CD14-positive monocyte (primary cell): ENCODE results near the gene SLC30A9. TPM values are rescaled to one million over a fixed set of nuclear protein-coding genes. Genes with fewer than 3 reads are reported as not detected.

ENCODE experiments used
- DNase-seq, 3 donors: peaks; one replicate each; pipeline ENCODE4 v3.0.0-alpha.2; 2011 to 2022
- H2AFZ ChIP-seq: 2 replicates; pipeline ENCODE4 v1.6.0; 2012; ENCODE audit warnings: mild to moderate bottlenecking, low read depth, low read length, inconsistent platforms; ENCODE audit not compliant: insufficient read depth, poor library complexity, severe bottlenecking
- H3K27ac ChIP-seq, 2 donors: 1 replicate in 1 of 2; 2 replicates in 1 of 2; pipeline ENCODE4 v1.5.1; 2012 to 2013; ENCODE audit warnings: low read length in 2 of 2, control low read depth in 1 of 2, inconsistent platforms in 1 of 2, low read depth in 1 of 2, mild to moderate bottlenecking in 1 of 2
- H3K27me3 ChIP-seq, 2 donors: one replicate each; pipeline versions ENCODE4 v1.6.0 to v1.6.1; 2011 to 2013; ENCODE audit warnings: low read length in 2 of 2; ENCODE audit not compliant: control insufficient read depth in 2 of 2, insufficient read depth in 2 of 2
- H3K36me3 ChIP-seq, 2 donors: replicated peaks in 1 of 2; 1 replicate in 1 of 2; 2 replicates in 1 of 2; pipeline versions ENCODE4 v1.5.1 to v1.6.1; 2012 to 2013; ENCODE audit warnings: low read length in 2 of 2, control low read depth in 1 of 2, inconsistent platforms in 1 of 2, mild to moderate bottlenecking in 1 of 2; ENCODE audit not compliant: insufficient read depth in 2 of 2, control insufficient read depth in 1 of 2
- H3K4me1 ChIP-seq, 2 donors: 1 replicate in 1 of 2; 2 replicates in 1 of 2; pipeline versions ENCODE4 v1.5.1 to v1.6.1; 2012 to 2013; ENCODE audit warnings: low read length in 2 of 2, control low read depth in 1 of 2, inconsistent platforms in 1 of 2, mild to moderate bottlenecking in 1 of 2, moderate library complexity in 1 of 2; ENCODE audit not compliant: insufficient read depth in 2 of 2, control insufficient read depth in 1 of 2
- H3K4me2 ChIP-seq: replicated peaks from 2 replicates; pipeline ENCODE3; 2012; ENCODE audit warnings: low read length, moderate library complexity, mild to moderate bottlenecking; ENCODE audit not compliant: poor library complexity, severe bottlenecking; ENCODE audit errors: extremely low read depth
- H3K4me3 ChIP-seq, 3 experiments: fragments of 200-600 bp in 1 of 3; sonication (generic) in 1 of 3; replicated peaks in 1 of 3; 1 replicate in 2 of 3; 2 replicates in 1 of 3; pipeline ENCODE4 v1.5.1; 2011 to 2013; ENCODE audit warnings: low read length in 3 of 3, mild to moderate bottlenecking in 3 of 3, control low read depth in 2 of 3, low read depth in 2 of 3, inconsistent platforms in 1 of 3, moderate library complexity in 1 of 3
- H3K79me2 ChIP-seq: 2 replicates; pipeline ENCODE4 v1.6.0; 2012; ENCODE audit warnings: mild to moderate bottlenecking, control low read depth, inconsistent platforms, low read length, moderate library complexity; ENCODE audit not compliant: insufficient read depth
- H3K9ac ChIP-seq: 2 replicates; pipeline ENCODE4 v1.6.0; 2017; ENCODE audit warnings: low read length, mild to moderate bottlenecking; ENCODE audit not compliant: insufficient read depth, poor library complexity, severe bottlenecking
- H3K9me3 ChIP-seq, 2 donors: replicated peaks in 1 of 2; 1 replicate in 1 of 2; 2 replicates in 1 of 2; pipeline versions ENCODE4 v1.5.1 to v1.6.1; 2012 to 2013; ENCODE audit warnings: low read length in 2 of 2, control low read depth in 1 of 2; ENCODE audit not compliant: control insufficient read depth in 1 of 2, insufficient read depth in 1 of 2
- H4K20me1 ChIP-seq: 2 replicates; pipeline ENCODE4 v1.6.0; 2012; ENCODE audit warnings: mild to moderate bottlenecking, low read length, control low read depth, moderate library complexity; ENCODE audit not compliant: insufficient read depth
- H3K27ac Mint-ChIP-seq, 7 donors: one replicate each; pipeline ENCODE4 v1.8.0; 2020; ENCODE audit warnings: mild to moderate bottlenecking in 7 of 7, mixed read lengths in 7 of 7, moderate library complexity in 6 of 7, inconsistent platforms in 2 of 7
- H3K27me3 Mint-ChIP-seq, 3 donors: one replicate each; pipeline ENCODE4 v1.8.0; 2021 to 2022; ENCODE audit warnings: low read depth in 3 of 3, mild to moderate bottlenecking in 3 of 3, mixed read lengths in 3 of 3, moderate library complexity in 3 of 3, inconsistent platforms in 1 of 3
- H3K36me3 Mint-ChIP-seq, 2 donors: one replicate each; pipeline ENCODE4 v1.8.0; 2020; ENCODE audit warnings: mixed read lengths in 2 of 2, inconsistent platforms in 1 of 2, mild to moderate bottlenecking in 1 of 2
- H3K4me1 Mint-ChIP-seq: one replicate; pipeline ENCODE4 v1.8.0; 2020; ENCODE audit warnings: mild to moderate bottlenecking, mixed read lengths
- H3K4me3 Mint-ChIP-seq, 2 donors: one replicate each; pipeline ENCODE4 v1.8.0; 2020; ENCODE audit warnings: mild to moderate bottlenecking in 2 of 2, mixed read lengths in 2 of 2, moderate library complexity in 1 of 2
- H3K9me3 Mint-ChIP-seq, 7 donors: one replicate each; pipeline ENCODE4 v1.8.0; 2020 to 2022; ENCODE audit warnings: mixed read lengths in 7 of 7, mild to moderate bottlenecking in 6 of 7, moderate library complexity in 6 of 7, inconsistent platforms in 2 of 7
- CTCF ChIP-seq: fragments of 200-600 bp; IDR thresholded peaks from one replicate; pipeline ENCODE4 v1.8.0; 2022; ENCODE audit warnings: antibody characterized with exemption, mild to moderate bottlenecking
- WGBS: methylation state at CpG from one replicate; pipeline ENCODE4 v1.1.5; 2013; ENCODE audit warnings: missing lambda C conversion rate; ENCODE audit not compliant: insufficient coverage; 5-methylcytosine and 5-hydroxymethylcytosine counted together
- intact Hi-C, 2 donors: fragments of 100-400 bp; cut with micrococcal nuclease; formaldehyde crosslinking; loops; one replicate each; pipeline versions ENCODE4 v1.15.0 to v1.15.1; 2023
- polyA minus RNA-seq: library from RNA; depleted of rRNA, polyadenylated mRNA; stranded (reverse); fragments of >200 nt; gene quantifications from 2 replicates; pipeline ENCODE4 v1.2.3, GENCODE V29; 2012
- polyA plus RNA-seq, 3 donors: library from polyadenylated mRNA; depleted of rRNA in 1 of 3; unstranded in 2 of 3; stranded (reverse) in 1 of 3; fragments of 300-500 nt in 2 of 3; fragments of >200 nt in 1 of 3; fragmentation: Illumina TruSeq in 2 of 3; gene quantifications; 1 replicate in 2 of 3; 2 replicates in 1 of 3; pipeline ENCODE4 v1.2.3, GENCODE V29; 2012 to 2021
- total RNA-seq, 12 experiments: library from RNA in 1 of 12; stranded (reverse) in 1 of 12; fragments of 120-200 nt in 1 of 12; gene quantifications; one replicate each; pipeline ENCODE4 v1.2.4 and lab custom pipeline; 2013 to 2026; ENCODE audit warnings: mixed read lengths in 6 of 12, inconsistent platforms in 1 of 12

The SLC30A9 gene
- total RNA-seq (2013): 42.7 TPM
- polyA plus RNA-seq (10 to 100 TPM; 11.6 to 47.2 (median 41.0) TPM), polyA minus RNA-seq (16.2 and 22.7 TPM in 2 replicates), total RNA-seq (lab: John Stamatoyannopoulos, UW) (25.1 to 58.0 (median 42.6) reads per million in 11 experiments)

- Histone ChIP-seq H3K36me3 (no peaks in the 10 kb centered on the region), H3K4me1 (peaks cover 16 to 17% of the 10 kb centered on the region in 2 donors), H3K79me2 (peaks cover 32% of the 10 kb centered on the region), H3K4me2 (peak within 1 kb of the TSS; percentile 84), H3K9me3 (no peaks in the 10 kb centered on the region), H4K20me1 (no peaks in the 10 kb centered on the region), H3K27me3 (no peaks in the 10 kb centered on the region), H3K9ac (peak within 1 kb of the TSS; percentile 87), H3K4me3 (peak within 1 kb of the TSS; percentile 58 to 93 (median 85)), H3K27ac (peak within 1 kb of the TSS; percentile 74 to 90), H2AFZ (peak within 1 kb of the TSS; percentile 95)
- TF ChIP-seq CTCF: peak; percentile 41
- Mint-ChIP-seq H3K4me1 (peaks cover 22% of the 10 kb centered on the region), H3K36me3 (no peaks in the 10 kb centered on the region), H3K27me3 (no peaks in the 10 kb centered on the region), H3K9me3 (no peaks in the 10 kb centered on the region), H3K27ac (peak within 1 kb of the TSS; percentile 90 to 99 (median 94)), H3K4me3 (peak within 1 kb of the TSS; percentile 82 to 94)
- intact Hi-C loops: loop anchor here (5.0 to 10.0 kb wide), 2 partner anchors 53 to 56 kb away; partner anchors contain the start of gene TMEM33 (in 2 of the 2)
- DNase-seq: peak; percentile 96 to 98 (median 97)
- WGBS: under 1% methylated on average over 63 of the region's 64 CpGs
Observed at GRCh38 chr4:41990365-41991111, at the start of gene SLC30A9. TSS of gene SLC30A9 (plus strand) at chr4:41990530. CDS start at chr4:41990652, 122 bp downstream.

GRCh38 chr4:41940834-41941233 lies 49.5 kb upstream of the SLC30A9 start:
- Mint-ChIP-seq H3K4me3 (no peak overlapping the region), H3K4me1 (peaks cover 35% of the 10 kb centered on the region), H3K27me3 (no peaks in the 10 kb centered on the region), H3K27ac (no peak overlapping the region), H3K9me3 (no peaks in the 10 kb centered on the region), H3K36me3 (peaks cover 44 to 64% of the 10 kb centered on the region in 2 donors)
- H3K4me2 ChIP-seq: no peak overlapping the region
- DNase-seq: no peak
- H3K9me3 ChIP-seq: no peaks in the 10 kb centered on the region
- H3K36me3 ChIP-seq: peaks cover 54 to 68% of the 10 kb centered on the region in 2 donors
- H3K4me3 ChIP-seq: no peak overlapping the region
- H3K79me2 ChIP-seq: peaks cover 93% of the 10 kb centered on the region
- H2AFZ ChIP-seq: no peak overlapping the region
- intact Hi-C loops: no loop called here
- no peak overlapping the region for H3K9ac ChIP-seq
- H3K27ac ChIP-seq: peak overlapping the region in 1 of 2 donors; percentile 0
- peaks cover 24 to 40% of the 10 kb centered on the region in 2 donors for H3K4me1 ChIP-seq
- H3K27me3 ChIP-seq: no peaks in the 10 kb centered on the region
- TF ChIP-seq CTCF: no peak
- peaks cover 75% of the 10 kb centered on the region for H4K20me1 ChIP-seq
